GM19193 (cell line): Measurements from ENCODE around the gene VPS11.

Experiments used
- POLR2A ChIP-seq: IDR thresholded peaks from 4 replicates; pipeline ENCODE4 v1.6.1; 2011; ENCODE audit not compliant: insufficient read depth, insufficient read length; ENCODE audit errors: extremely low read depth

VPS11 gene

DNA sequence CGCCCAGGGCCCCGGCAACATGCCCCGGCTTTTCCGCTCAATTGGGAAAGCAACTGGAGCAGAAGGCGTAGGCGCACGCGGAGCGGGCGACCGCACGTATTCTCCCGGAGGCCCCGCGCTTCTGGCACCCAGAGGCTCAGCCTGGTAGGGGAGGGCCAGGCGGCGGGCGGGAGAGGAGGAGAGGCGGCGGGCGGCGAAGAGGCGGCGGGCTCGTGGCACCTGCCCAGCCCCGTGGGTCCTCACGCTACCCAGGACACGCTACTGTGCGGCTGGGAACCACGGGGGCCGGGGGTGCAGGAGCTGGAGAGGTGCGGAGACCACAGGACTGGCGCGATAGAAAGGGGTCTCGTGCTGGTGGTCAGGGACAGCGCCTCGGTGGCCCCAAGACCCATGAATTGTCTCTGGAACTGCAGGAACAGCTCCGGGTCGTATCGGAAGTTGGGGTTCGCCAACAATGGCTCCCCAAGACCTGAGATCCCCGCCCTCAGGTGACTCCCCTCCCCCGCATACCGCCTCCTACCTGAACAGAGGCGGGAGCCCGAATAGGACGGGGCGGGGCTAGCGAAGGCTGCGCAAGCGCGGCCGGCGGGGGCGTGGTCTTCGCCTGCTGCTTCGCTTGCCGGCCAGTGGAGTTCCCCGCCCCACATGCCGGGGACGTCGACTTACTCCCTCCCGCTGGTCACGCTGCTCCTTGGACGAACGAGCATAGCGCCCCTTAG is 37.1 kb upstream of the VPS11 start, which contains the start of gene SLC37A4:
SLC37A4 (minus strand) TSS at position 549 of the 719 bp plus-strand sequence.
- TF ChIP-seq POLR2A, result peak; percentile 58

DNA sequence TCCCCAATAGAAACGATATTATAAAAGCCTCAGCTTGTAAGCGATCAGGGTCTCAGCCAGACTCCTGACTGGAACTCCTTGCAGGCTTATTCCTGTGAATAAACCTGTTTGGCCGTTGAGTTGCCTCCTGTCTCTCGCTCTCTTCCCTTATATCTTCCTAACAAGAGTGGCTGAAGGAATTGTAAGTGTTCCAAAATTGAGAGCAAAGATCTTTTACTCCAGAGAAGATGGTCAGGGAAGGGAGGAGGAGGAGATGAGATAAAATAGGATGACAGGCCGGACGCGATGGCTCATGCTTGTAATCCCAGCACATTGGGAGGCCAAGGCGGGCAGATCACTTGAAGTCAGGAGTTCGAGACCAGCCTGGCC is 35.7 kb upstream of the VPS11 start:
- no peak for TF ChIP-seq POLR2A

DNA sequence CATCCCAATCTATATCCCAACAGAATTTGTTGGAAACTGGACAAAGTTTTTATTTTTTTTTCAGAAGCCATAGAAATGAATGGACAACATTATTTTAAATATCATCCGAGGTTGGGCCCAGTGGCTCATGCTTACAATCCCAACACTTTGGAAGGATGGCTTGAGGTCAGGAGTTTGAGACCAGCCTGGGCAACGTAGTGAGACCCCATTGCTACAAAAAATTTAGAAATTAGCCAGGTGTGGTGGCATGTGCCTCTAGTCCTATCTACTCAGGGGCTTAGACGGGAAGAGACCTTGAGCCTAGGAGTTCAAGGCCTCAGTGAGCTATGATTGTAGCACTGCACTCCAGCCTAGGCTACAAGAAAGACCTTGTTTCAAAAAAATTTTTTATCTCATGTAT is 32.8 kb upstream of the VPS11 start:
- no peak for TF ChIP-seq POLR2A

DNA sequence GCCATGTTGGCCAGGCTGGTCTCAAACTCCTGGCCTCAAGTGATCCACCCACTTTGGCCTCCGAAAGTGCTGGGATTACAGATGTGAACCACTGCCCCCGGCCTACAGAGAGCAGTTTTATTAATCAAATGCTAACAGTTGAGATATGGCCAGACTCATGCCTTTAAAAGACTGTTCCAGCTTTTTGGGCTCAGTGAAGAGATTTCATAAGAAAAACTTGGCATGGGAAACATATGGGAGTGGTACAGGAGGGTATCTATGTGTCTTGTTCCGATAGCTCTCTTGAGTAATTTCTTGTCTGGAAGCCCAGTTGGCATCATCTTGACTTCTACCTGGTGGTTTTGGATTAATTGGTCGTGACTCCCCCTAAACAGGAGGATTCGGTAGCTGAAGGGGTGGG is 28.7 kb upstream of the VPS11 start:
- no peak for TF ChIP-seq POLR2A

DNA sequence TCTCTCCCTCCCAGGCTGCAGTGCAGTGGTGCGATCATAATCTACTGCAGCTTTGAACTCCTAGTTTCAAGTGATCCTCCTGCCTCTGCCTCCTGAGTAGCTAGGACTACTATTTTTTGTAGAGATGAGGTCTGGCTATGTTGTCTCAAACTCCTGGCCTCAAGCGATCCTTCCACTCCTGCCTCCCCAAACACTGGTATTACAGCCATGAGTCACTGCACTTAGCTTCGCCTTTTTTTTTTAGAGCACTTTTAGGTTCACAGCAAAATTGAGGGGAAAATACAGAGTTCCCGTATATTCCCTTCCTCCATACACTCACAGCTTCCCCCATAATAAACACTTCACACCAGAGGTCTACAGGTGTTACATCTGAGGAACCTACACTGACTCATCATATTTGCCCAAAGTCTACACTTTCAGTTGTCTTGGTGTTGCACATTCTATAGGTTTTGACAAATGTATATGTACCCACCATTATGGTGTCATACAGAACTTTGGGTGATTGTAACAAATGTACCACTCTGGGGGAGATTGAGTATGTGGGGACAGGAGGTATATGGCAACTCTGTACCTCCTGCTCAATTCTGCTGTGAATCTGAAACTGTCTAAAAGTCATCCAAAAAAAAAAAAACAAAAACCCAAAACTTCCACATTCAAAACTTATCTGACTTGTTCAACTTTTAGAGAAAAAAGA is 25.6 kb upstream of the VPS11 start:
- no peak for TF ChIP-seq POLR2A

DNA sequence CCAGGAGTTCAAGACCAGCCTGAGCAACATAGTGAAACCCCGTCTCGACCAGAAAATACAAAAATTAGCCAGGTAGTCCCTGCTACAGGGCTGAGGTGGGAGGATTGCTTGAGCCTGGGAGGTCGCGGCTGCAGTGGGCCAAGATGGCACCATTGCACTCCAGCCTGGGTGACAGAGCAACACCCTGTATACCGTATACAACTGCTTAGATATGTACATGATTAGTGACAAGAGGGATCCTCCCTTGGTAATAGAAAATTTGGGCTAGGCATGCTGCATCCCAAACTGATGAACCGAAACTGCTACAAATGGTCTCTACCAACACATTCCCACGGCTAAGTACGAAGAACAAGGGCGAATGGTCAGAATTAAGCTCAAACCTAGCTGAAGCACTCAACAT is 24.7 kb upstream of the VPS11 start:
- TF ChIP-seq POLR2A, result no peak

DNA sequence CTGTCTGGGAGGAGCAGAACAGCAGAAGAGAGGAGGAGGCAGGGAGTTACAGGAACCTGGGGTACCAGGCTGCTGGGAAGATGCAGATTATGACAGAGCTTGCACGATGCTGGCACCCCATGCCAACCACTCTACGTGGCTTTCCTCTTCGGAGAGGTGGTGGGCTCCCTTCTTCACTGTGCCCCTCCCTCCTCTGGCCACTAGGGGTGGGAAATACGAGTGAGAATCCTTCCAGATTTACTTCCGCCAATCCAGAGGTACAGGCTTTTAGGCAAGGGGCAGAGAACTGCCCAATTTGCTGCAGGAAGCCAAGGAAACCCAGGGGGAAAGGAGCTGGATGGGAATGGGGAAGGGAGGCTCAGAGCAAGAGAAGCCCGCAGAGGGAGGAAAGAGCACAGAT is 22.9 kb upstream of the VPS11 start:
- TF ChIP-seq POLR2A, result no peak

DNA sequence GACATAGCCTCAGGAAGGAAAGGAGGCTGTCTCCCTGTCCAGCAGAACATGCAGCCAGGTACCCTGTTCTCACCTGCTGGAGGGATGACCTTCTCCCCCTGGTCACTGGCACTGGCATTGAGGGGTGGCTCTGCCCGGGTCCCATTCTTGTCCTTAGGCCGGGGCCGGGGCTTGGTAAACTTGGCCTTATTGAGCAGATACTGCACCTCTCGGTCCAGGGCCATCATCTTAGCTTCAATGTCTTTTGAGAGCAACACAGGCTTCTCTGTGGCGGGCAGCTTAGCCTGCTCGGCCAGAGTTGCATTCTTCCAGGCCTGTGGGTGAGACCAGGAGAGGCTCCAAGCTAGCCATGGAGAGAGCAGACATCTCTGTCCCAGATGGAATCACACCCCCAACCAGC is 21.1 kb upstream of the VPS11 start:
- TF ChIP-seq POLR2A, result no peak

DNA sequence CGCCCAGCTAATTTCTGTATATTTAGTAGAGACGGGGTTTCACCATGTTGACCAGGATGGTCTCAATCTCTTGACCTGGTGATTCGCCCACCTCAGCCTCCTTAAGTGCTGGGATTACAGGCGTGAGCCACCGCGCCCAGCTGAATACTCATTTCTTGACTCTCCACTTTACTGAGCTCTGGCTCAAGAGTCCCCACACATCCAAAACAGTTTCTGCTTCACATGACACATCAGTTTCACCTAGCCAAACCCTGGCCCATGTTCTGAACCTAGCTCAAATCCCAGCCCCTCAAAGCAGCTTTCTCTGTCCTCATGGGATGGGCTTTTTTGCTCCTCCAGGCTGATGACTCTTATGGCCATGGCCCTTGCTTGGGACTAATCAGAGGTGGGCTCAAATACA is 20.4 kb upstream of the VPS11 start:
- no peak for TF ChIP-seq POLR2A

DNA sequence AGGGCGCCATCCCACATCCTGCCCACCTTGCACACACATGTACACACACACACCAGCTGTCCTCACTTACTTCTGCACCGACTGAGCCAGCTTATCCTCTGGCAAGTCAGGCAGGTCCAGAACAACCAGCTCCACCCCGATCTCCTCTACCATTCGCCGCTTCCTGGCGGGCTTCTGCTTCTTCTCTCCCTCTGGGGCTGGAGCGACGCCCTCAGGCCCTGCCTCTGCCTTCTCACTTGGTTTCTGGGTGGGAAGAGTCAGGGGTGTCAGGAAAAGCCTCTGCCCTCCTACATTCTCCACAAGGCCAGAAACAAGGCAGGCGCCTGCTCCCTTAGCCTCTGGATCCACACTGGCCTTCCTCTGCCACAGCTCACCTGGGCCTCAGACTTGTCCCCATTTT is 19.0 kb upstream of the VPS11 start:
- no peak for TF ChIP-seq POLR2A

DNA sequence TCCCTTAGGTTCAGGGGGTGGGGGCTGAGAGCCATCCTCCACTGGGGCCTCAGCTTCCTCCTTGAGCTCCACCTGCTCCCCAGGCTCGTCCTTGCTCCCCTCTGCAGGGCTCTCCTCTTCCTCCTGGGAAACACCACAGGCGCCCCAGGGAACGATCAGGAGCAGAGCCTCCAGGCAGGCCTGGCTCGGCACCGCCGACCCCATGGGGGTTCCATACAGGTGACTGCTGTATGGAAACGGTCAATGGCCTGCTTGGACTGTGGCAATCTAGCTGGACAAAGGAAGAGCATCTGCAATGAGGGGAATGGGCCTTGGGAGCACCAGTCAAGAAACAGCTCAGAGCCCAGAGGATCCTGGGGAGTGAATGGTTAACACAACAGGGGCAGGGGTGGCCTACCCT is 18.5 kb upstream of the VPS11 start:
- no peak for TF ChIP-seq POLR2A

DNA sequence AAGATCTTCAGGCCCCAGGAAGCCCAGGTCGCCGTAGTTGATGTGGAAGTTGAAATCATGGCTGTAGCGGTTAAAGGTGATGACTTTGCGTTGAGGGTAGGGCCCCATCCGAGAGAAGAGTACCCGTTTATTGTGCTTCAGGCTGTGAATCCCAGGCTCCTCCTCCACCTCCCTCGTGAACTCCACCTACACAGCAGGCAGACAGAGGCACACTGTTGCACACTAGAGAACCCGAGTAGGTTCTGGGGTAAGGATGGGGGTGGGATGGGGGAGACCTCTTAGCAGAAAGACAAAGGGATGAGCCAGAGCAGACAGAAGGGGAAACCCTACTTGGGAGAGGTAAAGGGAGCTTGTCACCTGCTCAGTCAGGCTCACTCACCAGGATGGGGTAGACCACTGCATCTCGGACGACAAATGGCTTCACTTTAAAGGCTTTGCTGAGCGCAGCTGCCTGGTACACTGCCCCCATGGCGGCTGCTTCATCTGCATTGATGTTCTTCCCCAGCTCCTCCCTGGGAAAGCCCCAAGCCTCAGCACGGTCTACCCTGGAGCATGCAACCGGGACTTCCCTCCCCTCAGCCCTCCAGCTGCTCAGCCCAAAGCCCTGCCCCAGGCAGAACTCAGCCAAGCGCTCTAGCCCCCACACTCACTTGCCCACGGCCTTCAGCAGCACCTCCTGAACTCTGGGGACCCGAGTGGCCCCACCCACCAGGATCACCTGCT is 16.0 kb upstream of the VPS11 start:
- peak; percentile 39 for TF ChIP-seq POLR2A

DNA sequence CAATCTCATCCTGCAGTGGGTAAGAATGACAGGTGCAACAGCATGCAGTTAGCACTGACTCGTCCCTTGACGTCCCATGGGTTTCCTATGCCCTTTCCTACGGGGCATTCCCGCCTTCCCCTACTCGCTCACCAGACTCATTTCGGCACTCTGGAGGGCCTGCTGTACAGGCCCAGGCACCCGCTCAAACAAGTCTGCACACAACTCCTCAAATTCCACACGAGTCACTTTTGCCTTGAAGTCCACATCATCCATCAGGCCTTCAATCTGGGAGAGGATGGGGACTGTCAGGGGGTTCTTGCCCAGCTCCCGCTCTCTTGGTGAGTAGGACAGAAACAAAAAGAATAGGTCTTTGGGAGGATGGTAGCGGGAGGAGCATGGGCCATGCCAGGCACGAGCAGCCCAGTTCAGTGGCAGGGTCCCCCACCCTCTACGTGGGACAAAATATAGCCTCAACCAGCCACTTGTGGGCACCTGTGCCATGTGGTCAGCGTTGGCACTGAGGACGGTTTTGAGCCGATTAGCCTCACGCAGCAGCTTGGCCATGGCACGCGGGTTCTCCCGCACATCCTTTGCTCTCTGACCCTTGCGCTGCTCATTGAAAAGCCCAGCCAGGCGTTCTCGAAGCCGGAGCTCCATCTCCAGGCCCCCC is 15.3 kb upstream of the VPS11 start:
- no peak for TF ChIP-seq POLR2A

DNA sequence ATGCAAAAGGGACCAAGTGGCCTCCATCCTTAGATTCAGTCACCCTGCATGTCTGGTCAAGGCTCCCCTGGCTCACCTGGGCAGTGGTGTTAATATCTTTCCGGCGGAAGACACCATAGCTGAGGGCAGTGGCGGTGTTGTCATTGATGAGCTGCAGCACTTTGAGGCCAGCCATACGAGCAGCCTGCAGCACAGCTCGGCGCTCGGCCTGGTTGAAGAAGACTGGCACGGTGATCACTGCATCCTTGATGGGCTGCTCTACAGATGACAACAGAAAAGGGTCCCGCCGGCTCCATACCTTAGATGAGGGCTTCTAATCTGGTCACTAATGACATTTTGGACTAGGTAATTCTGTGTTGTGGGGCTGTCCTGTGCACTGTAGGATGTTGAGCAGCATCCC is 13.2 kb upstream of the VPS11 start:
- no peak for TF ChIP-seq POLR2A

DNA sequence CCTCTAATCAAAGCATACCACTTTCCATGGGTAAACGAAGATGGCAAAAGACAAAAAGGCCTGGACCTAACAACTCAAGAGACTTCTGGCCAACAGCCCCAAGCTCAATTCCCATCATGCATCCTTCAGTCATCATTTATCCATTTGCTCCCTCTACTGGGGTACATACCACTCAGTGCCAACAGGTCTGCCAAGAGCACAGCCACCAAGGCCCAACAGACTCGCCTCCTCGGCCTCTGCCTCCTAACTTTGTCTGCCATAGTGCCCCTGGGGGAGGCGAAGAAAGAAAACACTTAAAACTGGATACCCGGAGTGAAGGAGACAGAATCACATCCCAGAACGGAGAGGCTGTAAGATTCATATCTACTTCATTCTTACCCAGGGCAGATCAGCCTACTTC is 11.7 kb upstream of the VPS11 start:
- no peak for TF ChIP-seq POLR2A

DNA sequence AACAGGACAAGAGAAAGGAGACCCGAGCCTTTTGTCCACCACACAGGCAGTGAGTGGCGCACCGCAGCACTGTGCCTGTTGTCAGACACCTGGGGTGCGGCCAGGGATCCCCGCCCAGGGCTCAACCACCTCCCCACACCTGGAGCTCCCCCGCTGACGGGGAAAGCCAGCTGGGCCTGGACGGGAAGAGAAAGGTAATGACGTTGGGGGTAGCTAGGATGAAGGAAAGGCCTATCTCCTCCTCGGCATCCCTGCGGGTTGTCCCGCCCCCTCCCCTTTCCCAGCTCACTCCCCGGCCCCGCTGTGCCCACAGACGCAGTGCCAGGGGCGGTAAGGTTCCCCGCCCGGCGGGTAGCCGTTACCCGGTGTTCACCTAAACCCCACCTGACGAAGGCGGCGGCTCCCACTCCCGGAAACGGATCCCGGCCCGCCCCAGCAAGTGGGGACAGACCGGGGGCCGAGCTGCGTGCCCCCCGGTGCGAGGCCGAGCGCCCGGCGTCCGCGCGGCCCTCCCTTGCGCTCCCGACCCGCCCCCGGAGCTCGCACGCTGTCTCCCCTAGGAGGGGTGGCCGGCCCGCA is 11.1 kb upstream of the VPS11 start:
- no peak for TF ChIP-seq POLR2A
